ENCODE data around the gene MDN1. TPM values are rescaled to one million over a fixed set of nuclear protein-coding genes. Genes with fewer than 3 reads are reported as not detected.

MDN1 gene
- polyA plus RNA-seq, 1 donor, result 23.6 TPM

DNA sequence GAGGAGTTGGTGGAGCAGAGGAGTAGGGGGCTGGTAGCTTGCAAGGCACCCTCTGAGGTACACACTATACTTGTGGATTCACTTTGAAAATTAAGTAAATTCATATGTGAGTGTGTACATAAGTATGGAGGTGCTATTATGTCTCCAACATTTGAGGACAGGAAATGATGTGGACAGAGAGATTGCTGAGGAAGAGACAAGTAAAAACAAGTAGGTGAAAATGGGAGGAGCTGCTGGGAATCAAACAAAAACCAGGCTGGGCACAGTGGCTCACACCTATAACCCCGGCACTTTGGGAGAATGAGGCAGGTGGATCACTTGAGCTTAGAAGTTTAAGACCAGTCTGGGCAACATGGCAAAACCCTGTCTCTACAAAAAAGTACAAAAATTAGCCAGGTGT, 111.8 kb downstream of the MDN1 start:
- no peak overlapping the region for H3K4me3 ChIP-seq (ENCODE audit: low read length)
- no peaks in the 10 kb centered on the region for H3K4me1 ChIP-seq (ENCODE audit: control insufficient read depth, insufficient read depth, low read length)
- H3K27ac ChIP-seq (ENCODE audit: low read length), result peak overlapping the region; percentile 48
- H3K9me3 ChIP-seq (ENCODE audit: control insufficient read depth, low read depth, low read length), result no peaks in the 10 kb centered on the region
- no peak for DNase-seq
- H3K27me3 ChIP-seq (ENCODE audit: control insufficient read depth, insufficient read depth, low read length), result no peaks in the 10 kb centered on the region
- WGBS (ENCODE audit: insufficient coverage, low lambda C conversion rate), result no CpG with 5 or more reads among the region's 1 CpG
- H3K36me3 ChIP-seq (ENCODE audit: control insufficient read depth, insufficient read depth, low read length), result peaks cover 42% of the 10 kb centered on the region

DNA sequence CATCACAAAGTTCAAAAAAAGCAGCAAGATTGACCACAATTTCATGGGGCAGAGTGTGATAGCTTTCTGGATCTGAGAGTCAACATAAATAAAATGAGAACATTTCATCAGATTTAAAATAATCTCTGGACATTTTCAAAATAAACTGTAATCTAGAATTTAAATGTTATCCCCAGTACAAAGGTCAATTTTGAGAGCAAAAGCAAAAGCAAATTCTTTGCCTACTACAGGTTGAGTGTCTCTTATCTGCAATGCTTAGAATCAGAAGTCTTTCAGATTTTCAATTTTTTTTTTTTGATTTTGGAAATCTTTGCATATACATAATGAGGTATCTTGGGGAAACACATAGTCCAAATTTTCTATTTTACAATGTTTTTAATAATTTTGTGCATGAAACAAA, 113.5 kb downstream of the MDN1 start:
- Histone ChIP-seq H3K4me1 (ENCODE audit: control insufficient read depth, insufficient read depth, low read length) (no peaks in the 10 kb centered on the region), H3K27me3 (ENCODE audit: control insufficient read depth, insufficient read depth, low read length) (no peaks in the 10 kb centered on the region), H3K9me3 (ENCODE audit: control insufficient read depth, low read depth, low read length) (no peaks in the 10 kb centered on the region), H3K36me3 (ENCODE audit: control insufficient read depth, insufficient read depth, low read length) (peaks cover 39% of the 10 kb centered on the region), H3K4me3 (ENCODE audit: low read length) (no peak overlapping the region), H3K27ac (ENCODE audit: low read length) (no peak overlapping the region)
- no peak for DNase-seq

DNA sequence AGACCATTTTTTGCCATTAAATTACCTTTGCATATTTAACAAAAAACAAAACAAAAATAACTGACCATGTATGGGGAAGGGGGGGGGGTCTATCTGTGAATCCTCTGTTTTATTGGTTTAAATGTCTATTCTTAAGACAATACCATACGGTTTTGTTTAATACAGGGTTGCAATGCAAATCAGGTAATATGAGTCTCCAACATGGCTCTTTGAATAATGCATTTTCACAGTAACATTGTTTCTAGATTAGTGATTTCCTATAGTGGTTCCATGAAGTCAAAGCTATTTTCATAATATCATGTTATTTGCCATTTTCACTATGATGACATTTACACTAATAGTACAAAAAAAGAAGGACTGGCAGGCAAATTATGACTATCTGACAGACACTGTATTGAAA, 116.3 kb downstream of the MDN1 start:
- Histone ChIP-seq H3K36me3 (ENCODE audit: control insufficient read depth, insufficient read depth, low read length) (peaks cover 43% of the 10 kb centered on the region), H3K27me3 (ENCODE audit: control insufficient read depth, insufficient read depth, low read length) (no peaks in the 10 kb centered on the region), H3K4me3 (ENCODE audit: low read length) (no peak overlapping the region), H3K9me3 (ENCODE audit: control insufficient read depth, low read depth, low read length) (no peaks in the 10 kb centered on the region), H3K4me1 (ENCODE audit: control insufficient read depth, insufficient read depth, low read length) (no peaks in the 10 kb centered on the region), H3K27ac (ENCODE audit: low read length) (no peak overlapping the region)
- WGBS (ENCODE audit: insufficient coverage, low lambda C conversion rate), result no CpG with 5 or more reads among the region's 1 CpG
- DNase-seq, result no peak

DNA sequence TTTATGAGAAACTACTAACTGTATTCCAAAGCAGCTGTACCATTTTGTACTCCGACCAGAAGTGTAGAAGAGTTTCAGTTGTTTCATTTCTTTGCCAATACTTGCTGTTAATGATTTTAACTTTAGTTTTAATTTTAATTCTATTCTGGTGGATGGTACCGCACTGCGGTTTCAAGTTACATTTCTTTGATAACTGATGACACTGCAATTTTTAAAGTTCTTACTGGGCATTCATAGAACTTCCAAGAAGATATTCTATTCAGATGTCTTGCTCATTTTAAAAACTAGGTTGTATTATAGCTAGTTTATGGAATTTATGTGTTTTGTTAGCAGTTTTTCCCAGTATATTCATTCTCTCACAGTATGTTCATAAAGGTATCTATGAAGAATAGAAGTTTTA, 117.2 kb downstream of the MDN1 start:
- Histone ChIP-seq H3K36me3 (ENCODE audit: control insufficient read depth, insufficient read depth, low read length) (peaks cover 37% of the 10 kb centered on the region), H3K9me3 (ENCODE audit: control insufficient read depth, low read depth, low read length) (no peaks in the 10 kb centered on the region), H3K27me3 (ENCODE audit: control insufficient read depth, insufficient read depth, low read length) (no peaks in the 10 kb centered on the region), H3K4me1 (ENCODE audit: control insufficient read depth, insufficient read depth, low read length) (no peaks in the 10 kb centered on the region), H3K27ac (ENCODE audit: low read length) (no peak overlapping the region), H3K4me3 (ENCODE audit: low read length) (no peak overlapping the region)
- WGBS (ENCODE audit: insufficient coverage, low lambda C conversion rate), result 100% methylated on average over 3 of the region's 3 CpGs
- DNase-seq, result no peak

DNA sequence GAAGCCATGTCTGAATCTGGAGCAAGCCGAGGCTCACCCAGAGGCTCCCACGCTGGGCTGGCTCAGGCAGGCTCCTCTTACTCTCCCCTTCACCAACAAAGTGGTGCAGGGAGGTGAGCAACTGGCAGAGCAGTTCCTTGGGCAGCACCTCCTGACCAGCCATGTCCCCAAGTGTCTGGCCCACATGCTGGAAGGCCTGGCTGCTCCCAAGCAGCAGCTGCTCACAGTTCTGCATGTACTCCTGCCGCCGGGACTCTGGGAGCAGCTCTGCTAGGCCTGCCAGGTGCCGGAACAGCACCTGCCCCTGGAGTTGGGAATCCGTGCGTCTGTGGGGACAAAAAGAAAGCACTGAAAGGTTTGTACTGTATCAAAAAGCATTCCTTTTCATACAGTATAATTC, 123.9 kb downstream of the MDN1 start:
- no peak overlapping the region for H3K27ac ChIP-seq (ENCODE audit: low read length)
- no peak for DNase-seq
- H3K9me3 ChIP-seq (ENCODE audit: control insufficient read depth, low read depth, low read length), result no peaks in the 10 kb centered on the region
- no CpG with 5 or more reads among the region's 7 CpGs for WGBS (ENCODE audit: insufficient coverage, low lambda C conversion rate)
- H3K4me1 ChIP-seq (ENCODE audit: control insufficient read depth, insufficient read depth, low read length), result no peaks in the 10 kb centered on the region
- peaks cover 78% of the 10 kb centered on the region for H3K36me3 ChIP-seq (ENCODE audit: control insufficient read depth, insufficient read depth, low read length)
- no peak overlapping the region for H3K4me3 ChIP-seq (ENCODE audit: low read length)
- no peaks in the 10 kb centered on the region for H3K27me3 ChIP-seq (ENCODE audit: control insufficient read depth, insufficient read depth, low read length)

DNA sequence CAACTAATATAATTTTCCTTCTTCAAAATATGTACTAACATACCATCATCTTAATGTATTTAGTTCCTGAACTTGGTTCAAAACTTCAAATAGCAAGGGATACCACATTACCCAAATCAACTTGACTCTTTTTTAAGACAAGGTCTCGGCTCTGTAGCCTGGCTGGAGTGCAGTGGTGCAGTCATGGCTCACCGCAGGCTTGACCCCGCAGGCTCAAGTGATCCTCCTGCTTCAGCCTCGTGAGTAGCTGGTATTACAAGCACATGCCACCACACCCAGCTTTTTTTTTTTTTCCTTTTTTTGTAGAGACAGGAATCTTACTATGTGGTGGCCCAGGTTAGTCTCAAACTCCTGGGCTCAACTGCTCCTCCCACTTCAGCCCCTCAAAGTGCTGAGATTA, 125.2 kb downstream of the MDN1 start:
- WGBS (ENCODE audit: insufficient coverage, low lambda C conversion rate), result no CpG with 5 or more reads among the region's 4 CpGs
- no peak overlapping the region for H3K27ac ChIP-seq (ENCODE audit: low read length)
- H3K4me3 ChIP-seq (ENCODE audit: low read length), result no peak overlapping the region
- DNase-seq, result no peak
- no peaks in the 10 kb centered on the region for H3K27me3 ChIP-seq (ENCODE audit: control insufficient read depth, insufficient read depth, low read length)
- no peaks in the 10 kb centered on the region for H3K4me1 ChIP-seq (ENCODE audit: control insufficient read depth, insufficient read depth, low read length)
- H3K9me3 ChIP-seq (ENCODE audit: control insufficient read depth, low read depth, low read length), result no peaks in the 10 kb centered on the region
- H3K36me3 ChIP-seq (ENCODE audit: control insufficient read depth, insufficient read depth, low read length), result peaks cover 78% of the 10 kb centered on the region

DNA sequence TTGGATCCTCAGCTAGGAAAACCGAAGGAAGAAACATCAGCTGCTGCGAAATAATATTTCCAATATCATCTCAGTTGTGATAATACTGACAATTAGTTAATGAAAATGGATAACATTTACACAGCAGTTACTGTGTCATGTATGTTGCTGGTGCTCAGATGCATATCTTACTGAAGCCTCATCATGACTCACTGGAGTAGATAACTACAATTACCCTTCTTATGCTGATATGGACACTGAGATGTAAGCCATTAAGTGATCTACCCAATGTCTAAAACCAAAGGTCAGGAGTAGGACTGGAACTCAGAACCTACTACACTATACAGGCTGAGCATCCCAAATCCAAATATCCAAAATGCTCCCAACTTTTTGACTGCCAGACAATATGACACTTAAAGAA, 126.4 kb downstream of the MDN1 start:
- peaks cover 82% of the 10 kb centered on the region for H3K36me3 ChIP-seq (ENCODE audit: control insufficient read depth, insufficient read depth, low read length)
- H3K4me1 ChIP-seq (ENCODE audit: control insufficient read depth, insufficient read depth, low read length), result no peaks in the 10 kb centered on the region
- WGBS (ENCODE audit: insufficient coverage, low lambda C conversion rate), result no CpG with 5 or more reads among the region's 2 CpGs
- H3K9me3 ChIP-seq (ENCODE audit: control insufficient read depth, low read depth, low read length), result no peaks in the 10 kb centered on the region
- no peak overlapping the region for H3K27ac ChIP-seq (ENCODE audit: low read length)
- DNase-seq, result no peak
- H3K4me3 ChIP-seq (ENCODE audit: low read length), result no peak overlapping the region
- H3K27me3 ChIP-seq (ENCODE audit: control insufficient read depth, insufficient read depth, low read length), result no peaks in the 10 kb centered on the region

DNA sequence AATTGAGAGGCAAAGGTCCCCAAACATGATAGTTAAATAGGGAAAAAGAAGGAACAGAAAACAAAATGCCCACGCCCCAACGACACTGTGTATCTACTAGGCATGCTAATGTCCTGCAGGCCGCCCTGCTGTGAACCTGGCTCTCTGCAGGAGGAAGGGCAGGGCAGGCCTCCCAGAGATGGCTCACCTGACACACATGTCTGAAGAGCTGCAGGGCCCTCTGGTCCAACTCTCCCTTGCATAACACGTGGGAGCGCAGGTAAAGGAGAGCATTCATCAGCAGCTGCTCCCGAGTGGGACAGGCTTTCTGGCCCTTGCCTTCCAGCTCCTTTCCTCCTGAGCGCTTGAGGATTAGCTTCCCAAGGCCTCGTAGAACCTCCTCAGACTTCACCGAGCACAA, 127.3 kb downstream of the MDN1 start:
- Histone ChIP-seq H3K9me3 (ENCODE audit: control insufficient read depth, low read depth, low read length) (no peaks in the 10 kb centered on the region), H3K4me1 (ENCODE audit: control insufficient read depth, insufficient read depth, low read length) (no peaks in the 10 kb centered on the region), H3K36me3 (ENCODE audit: control insufficient read depth, insufficient read depth, low read length) (peaks cover 88% of the 10 kb centered on the region), H3K4me3 (ENCODE audit: low read length) (no peak overlapping the region), H3K27ac (ENCODE audit: low read length) (no peak overlapping the region), H3K27me3 (ENCODE audit: control insufficient read depth, insufficient read depth, low read length) (no peaks in the 10 kb centered on the region)
- WGBS (ENCODE audit: insufficient coverage, low lambda C conversion rate), result no CpG with 5 or more reads among the region's 9 CpGs
- DNase-seq, result no peak

DNA sequence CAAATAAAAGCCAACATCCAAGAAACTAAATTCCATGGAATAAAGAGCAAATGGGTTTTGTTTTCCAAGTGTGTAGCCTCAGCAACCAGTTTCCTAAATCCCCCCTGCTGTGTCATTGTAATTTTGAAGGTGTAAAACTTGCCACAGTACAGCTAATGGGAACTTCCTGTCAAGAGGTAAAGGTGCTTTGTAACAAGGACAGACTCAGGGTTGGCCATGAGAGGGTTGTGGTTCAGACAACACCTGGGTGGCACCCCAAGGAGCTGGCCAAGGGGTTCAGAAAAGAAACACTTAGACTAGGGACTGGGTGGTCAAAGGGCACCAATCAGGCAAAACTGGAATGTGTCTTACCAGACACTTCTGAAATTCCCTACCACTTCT, 128.7 kb downstream of the MDN1 start:
- H3K4me1 ChIP-seq (ENCODE audit: control insufficient read depth, insufficient read depth, low read length), result no peaks in the 10 kb centered on the region
- no peaks in the 10 kb centered on the region for H3K9me3 ChIP-seq (ENCODE audit: control insufficient read depth, low read depth, low read length)
- H3K4me3 ChIP-seq (ENCODE audit: low read length), result no peak overlapping the region
- H3K27me3 ChIP-seq (ENCODE audit: control insufficient read depth, insufficient read depth, low read length), result no peaks in the 10 kb centered on the region
- no peak overlapping the region for H3K27ac ChIP-seq (ENCODE audit: low read length)
- DNase-seq, result no peak
- peaks cover 89% of the 10 kb centered on the region for H3K36me3 ChIP-seq (ENCODE audit: control insufficient read depth, insufficient read depth, low read length)

DNA sequence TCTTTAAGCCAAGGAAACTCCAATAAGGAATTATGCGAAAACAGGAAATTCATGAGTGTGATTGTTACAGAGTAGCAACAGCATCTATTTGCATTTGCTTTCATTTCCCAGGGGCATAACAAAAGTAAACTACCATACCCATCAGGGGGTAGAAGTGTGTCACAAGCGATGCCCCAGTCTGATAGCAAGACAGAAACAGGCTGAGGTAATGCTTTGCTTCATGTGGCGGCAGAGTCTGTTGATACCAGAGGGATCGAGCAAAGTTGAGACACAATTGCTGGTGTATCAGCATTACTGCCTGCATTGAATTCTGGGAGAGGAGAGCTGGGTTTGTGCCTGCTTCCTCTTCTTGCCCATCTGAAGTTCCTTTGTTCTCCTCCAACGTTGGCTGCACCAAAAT, 129.9 kb downstream of the MDN1 start:
- no peak for DNase-seq
- Histone ChIP-seq H3K9me3 (ENCODE audit: control insufficient read depth, low read depth, low read length) (no peaks in the 10 kb centered on the region), H3K4me1 (ENCODE audit: control insufficient read depth, insufficient read depth, low read length) (no peaks in the 10 kb centered on the region), H3K36me3 (ENCODE audit: control insufficient read depth, insufficient read depth, low read length) (peaks cover 89% of the 10 kb centered on the region), H3K4me3 (ENCODE audit: low read length) (no peak overlapping the region), H3K27ac (ENCODE audit: low read length) (no peak overlapping the region), H3K27me3 (ENCODE audit: control insufficient read depth, insufficient read depth, low read length) (no peaks in the 10 kb centered on the region)
- no CpG with 5 or more reads among the region's 5 CpGs for WGBS (ENCODE audit: insufficient coverage, low lambda C conversion rate)

DNA sequence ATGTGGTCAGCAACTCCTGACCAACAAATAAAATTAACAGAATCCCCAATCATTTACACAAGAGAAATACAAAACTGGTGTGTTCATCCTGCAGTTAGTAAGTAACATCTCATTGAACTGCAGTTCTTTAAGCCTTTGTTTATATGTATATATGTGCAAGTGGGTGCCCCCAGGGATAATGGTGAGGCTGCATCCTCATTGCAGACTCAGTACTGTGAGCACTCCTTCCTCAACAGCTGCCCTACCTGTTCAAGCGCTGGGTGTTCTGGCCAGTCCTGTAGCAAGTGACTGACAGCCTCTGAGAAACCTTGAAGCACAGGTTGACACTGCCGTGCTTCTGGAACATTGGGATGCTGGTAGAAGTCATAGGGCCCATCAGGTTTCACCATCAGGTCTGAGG, 131.3 kb downstream of the MDN1 start:
- H3K27ac ChIP-seq (ENCODE audit: low read length), result no peak overlapping the region
- no peaks in the 10 kb centered on the region for H3K27me3 ChIP-seq (ENCODE audit: control insufficient read depth, insufficient read depth, low read length)
- no peaks in the 10 kb centered on the region for H3K9me3 ChIP-seq (ENCODE audit: control insufficient read depth, low read depth, low read length)
- WGBS (ENCODE audit: insufficient coverage, low lambda C conversion rate), result no CpG with 5 or more reads among the region's 2 CpGs
- no peaks in the 10 kb centered on the region for H3K4me1 ChIP-seq (ENCODE audit: control insufficient read depth, insufficient read depth, low read length)
- DNase-seq, result no peak
- no peak overlapping the region for H3K4me3 ChIP-seq (ENCODE audit: low read length)
- H3K36me3 ChIP-seq (ENCODE audit: control insufficient read depth, insufficient read depth, low read length), result peaks cover 89% of the 10 kb centered on the region
